Myocyte (in vitro differentiated cells): Measurements from ENCODE around the gene SMIM3. TPM values are rescaled to one million over a fixed set of nuclear protein-coding genes. Genes with fewer than 3 reads are reported as not detected.
"Not testable (repeated sequence)": the region's sequence is repeated elsewhere in the genome, so short reads cannot be mapped to it uniquely, and the experiment has no call there.

ENCODE experiments used
- DNase-seq: peaks from one replicate; pipeline ENCODE4 v3.0.0-alpha.2; 2012; ENCODE audit warnings: low read depth
- total RNA-seq: library from RNA; depleted of rRNA; stranded (reverse); fragments of >200 nt; gene quantifications from 2 replicates; pipeline ENCODE4 v1.2.3, GENCODE V29; 2014

SMIM3 gene
- total RNA-seq, 1 donor from 2014 or later = 74.6 TPM

DNA sequence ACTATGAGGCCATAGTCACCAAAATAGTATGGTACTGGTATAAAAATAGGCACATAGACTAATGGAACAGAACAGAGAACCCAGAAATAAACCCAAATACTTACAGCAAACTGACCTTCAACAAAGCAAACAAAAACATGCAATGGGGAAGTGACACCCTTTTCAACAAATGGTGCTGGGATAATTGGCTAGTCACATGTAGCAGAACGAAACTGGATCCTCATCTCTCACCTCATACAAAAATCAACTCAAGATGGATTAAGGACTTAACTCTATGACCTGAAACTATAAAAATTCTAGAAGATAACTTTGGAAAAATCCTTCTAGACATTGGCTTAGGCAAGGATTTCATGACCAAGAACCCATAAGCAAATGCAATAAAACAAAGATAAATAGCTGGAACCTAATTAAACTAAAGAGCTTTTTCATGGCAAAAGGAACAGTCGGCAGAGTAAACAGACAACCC lies 14.9 kb downstream of the SMIM3 start:
- not testable (repeated sequence) for DNase-seq

DNA sequence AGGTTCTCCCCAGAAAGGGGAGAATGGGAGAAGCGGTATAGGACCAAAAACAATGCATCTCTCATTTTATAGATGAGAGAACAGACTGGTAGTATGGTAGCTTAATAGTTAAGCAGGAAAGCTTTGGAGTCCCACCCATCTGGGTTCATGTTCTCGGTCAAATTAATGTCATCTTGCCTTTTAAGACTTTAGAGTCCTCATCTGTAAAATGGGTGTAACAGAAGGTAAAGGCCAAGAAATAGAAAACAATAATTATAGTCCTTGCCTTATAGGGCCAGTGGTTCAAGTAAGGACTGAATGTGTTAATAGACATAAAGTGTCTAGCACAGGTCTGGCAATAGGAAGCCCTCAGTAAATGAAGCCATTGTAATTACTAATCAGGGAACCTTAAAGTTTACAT lies 16.4 kb downstream of the SMIM3 start:
- no peak for DNase-seq

- DNase-seq = no peak
Measured at GRCh38 chr5:150797384-150797783, 18.8 kb downstream of the SMIM3 start.

GRCh38 chr5:150801117-150801927 lies 22.8 kb downstream of the SMIM3 start:
- DNase-seq = peak; percentile 75

DNA sequence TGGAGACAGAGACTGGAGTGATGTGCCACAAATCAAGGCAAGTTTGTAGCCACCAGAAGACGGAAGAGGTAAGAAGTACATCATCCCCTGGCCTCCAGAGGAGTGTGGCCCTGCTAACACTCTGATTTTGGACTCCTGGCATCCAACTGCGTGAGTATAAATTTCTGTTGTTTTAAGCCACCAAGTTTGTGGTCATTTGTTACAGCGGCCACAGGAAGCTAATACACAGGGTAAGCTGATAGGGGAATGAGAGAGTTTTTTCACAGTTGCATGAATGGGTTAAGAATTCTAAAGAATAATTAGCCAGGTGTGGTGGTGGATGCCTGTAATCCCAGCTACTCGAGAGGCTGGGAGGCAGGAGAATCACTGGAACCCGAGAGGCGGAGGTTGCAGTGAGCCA lies 25.8 kb downstream of the SMIM3 start:
- no peak for DNase-seq

DNA sequence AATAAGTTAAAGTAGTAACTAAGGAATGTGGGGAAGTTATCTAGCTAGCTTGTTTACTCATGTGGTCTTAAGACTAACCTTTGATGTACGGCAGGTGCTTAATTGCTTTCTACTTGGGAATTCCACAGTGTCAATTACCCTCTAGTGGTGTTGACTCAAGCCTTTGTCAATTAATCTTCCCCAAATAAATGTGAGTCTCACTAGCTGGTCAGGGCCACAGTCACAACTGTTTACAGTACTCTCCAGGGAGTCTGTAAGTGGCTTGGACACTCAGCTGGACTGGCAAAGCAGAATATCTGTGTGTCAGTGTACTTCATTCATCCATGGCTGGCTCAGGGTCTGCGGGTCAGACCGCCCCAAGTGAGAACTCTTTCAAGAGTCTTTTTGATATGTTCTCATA lies 30.8 kb downstream of the SMIM3 start:
- no peak for DNase-seq

DNA sequence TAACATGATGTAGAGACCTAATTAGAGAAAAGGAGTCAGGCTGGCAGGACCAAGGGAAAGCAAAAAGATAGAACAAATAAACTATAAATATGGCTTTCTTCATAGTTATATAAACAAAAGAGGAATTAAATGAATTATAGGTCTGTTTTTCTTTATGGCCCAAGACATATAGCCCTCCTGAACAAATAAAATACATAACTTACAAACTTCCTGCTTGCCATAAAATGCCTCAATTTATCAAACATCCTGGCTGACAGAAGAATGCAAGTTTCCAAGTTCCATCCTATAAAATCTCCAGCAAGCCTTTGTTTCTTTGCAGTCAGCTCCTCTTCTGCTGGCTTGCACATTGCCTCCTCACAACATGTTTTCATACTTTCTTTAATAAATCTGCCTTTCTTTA lies 36.5 kb downstream of the SMIM3 start:
- DNase-seq = no peak

DNA sequence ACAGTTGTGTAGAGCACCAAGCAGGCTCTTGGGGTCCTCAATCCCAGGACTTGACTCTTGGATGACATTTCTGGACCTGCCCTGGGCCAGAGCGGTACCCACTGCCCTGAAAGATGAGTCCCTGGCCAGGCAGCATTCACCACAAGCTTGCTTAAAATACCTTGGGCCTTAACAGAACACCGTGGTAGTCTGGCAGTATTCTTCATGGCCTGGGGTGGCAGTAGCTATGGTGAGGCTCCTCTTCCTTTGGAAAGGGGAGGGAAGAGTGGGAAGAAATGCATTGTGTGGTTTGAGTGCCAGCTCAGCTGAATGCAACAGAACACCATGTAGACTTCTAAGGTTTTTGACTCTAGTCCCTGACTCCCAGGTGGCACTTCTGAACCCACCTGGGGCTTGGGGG lies 38.4 kb downstream of the SMIM3 start:
- DNase-seq = no peak

GRCh38 chr5:150829744-150830143 lies 51.2 kb downstream of the SMIM3 start:
- DNase-seq = no peak

DNA sequence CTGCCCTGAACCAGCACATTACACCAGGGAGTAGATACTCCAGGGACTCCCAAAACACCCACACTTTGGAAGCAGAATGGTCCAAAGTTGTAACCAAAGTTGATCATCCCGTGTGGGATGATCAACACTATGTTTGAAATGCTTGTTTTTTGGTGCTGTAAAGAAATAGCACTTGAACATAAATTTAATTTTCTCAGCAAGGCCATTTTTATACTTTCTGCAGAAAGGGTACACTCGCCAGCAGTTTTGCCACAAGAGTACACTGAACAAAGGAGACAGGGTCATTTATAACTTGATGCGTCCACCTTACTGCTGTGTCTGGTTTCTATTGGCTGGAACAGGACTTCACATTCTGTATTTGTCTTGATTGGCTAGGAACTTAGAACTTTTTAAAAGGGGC lies 53.3 kb downstream of the SMIM3 start:
- DNase-seq = not testable (repeated sequence)

GRCh38 chr5:150836064-150836463 lies 57.5 kb downstream of the SMIM3 start:
- DNase-seq = no peak

DNA sequence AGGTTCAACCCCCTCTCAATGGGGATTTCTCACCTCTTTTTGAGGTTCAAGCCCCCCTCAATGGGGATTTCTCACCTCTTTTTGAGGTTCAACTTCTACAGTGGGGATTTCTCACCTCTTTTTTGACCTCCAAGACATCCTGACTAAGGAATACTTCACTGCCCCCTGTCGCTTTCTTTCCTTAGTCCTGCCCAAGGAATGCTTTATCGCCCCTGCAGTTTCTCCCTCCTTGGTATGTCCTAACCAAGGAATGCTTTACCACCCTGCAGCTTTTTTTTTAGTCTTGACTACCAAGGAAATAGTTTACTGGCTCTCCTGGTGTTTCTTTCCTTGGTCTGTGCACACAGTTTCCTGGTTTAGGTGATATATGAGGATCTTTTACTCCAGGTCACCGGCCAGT lies 58.1 kb downstream of the SMIM3 start:
- DNase-seq = no peak

GRCh38 chr5:150845185-150845859 lies 66.8 kb downstream of the SMIM3 start:
- not testable (repeated sequence) for DNase-seq

- DNase-seq = not testable (repeated sequence)
Measured at GRCh38 chr5:150846308-150846653, 67.7 kb downstream of the SMIM3 start, which contains the start of gene IRGM. Gene IRGM, plus strand, starts transcription at chr5:150846521. Its CDS starts 1,603 bp downstream, at chr5:150848124.

Other genes starting within 250 kb of the SMIM3 start
- 7.8 and 8.1 TPM in 2 replicates for gene SYNPO, start 138.1 kb upstream of the SMIM3 start, total RNA-seq
- 0.16 and 0.40 TPM in 2 replicates for gene MYOZ3, start 117.5 kb upstream of the SMIM3 start, total RNA-seq
- 35.0 and 40.9 TPM in 2 replicates for gene RBM22, start 77.7 kb upstream of the SMIM3 start, total RNA-seq
- 78.9 and 82.4 TPM in 2 replicates for gene DCTN4, start 19.7 kb upstream of the SMIM3 start, total RNA-seq
- 0.16 TPM in 1 of 2 replicates, not detected in the other for gene IRGM, start 67.8 kb downstream of the SMIM3 start, total RNA-seq
- gene ZNF300, start 126.2 kb downstream of the SMIM3 start, total RNA-seq = 3.3 TPM in 2 replicates
- gene GPX3, start 241.8 kb downstream of the SMIM3 start, total RNA-seq = 3.7 and 5.6 TPM in 2 replicates